Liver (tissue), 9 donors: ENCODE measurements around the gene SEZ6L. TPM values are rescaled to one million over a fixed set of nuclear protein-coding genes. Genes with fewer than 3 reads are reported as not detected.

Experiments used
- DNase-seq: peaks from one replicate; pipeline ENCODE4 v3.0.0-alpha.2; 2017; ENCODE audit warnings: low spot score
- H3K27ac ChIP-seq, 2 donors: one replicate each; pipeline ENCODE4 v1.7.0; 2013; ENCODE audit warnings: inconsistent platforms in 2 of 2, low read length in 2 of 2, control low read depth in 1 of 2, low read depth in 1 of 2, mild to moderate bottlenecking in 1 of 2
- H3K27me3 ChIP-seq, 4 donors: one replicate each; pipeline versions ENCODE4 v1.6.1 to v1.7.0; 2013; ENCODE audit warnings: low read length in 3 of 4, inconsistent platforms in 1 of 4, mild to moderate bottlenecking in 1 of 4, moderate library complexity in 1 of 4; ENCODE audit not compliant: control insufficient read depth in 4 of 4, insufficient read depth in 4 of 4
- H3K36me3 ChIP-seq, 4 donors: one replicate each; pipeline versions ENCODE4 v1.6.1 to v1.7.0; 2013; ENCODE audit warnings: low read length in 3 of 4, mild to moderate bottlenecking in 3 of 4, low read depth in 1 of 4, moderate library complexity in 1 of 4; ENCODE audit not compliant: control insufficient read depth in 4 of 4, insufficient read depth in 3 of 4
- H3K4me1 ChIP-seq, 4 donors: one replicate each; pipeline versions ENCODE4 v1.6.1 to v1.7.0; 2013; ENCODE audit warnings: low read length in 3 of 4, mild to moderate bottlenecking in 3 of 4, moderate library complexity in 1 of 4; ENCODE audit not compliant: control insufficient read depth in 4 of 4, insufficient read depth in 4 of 4
- H3K4me3 ChIP-seq, 3 donors: one replicate each; pipeline versions ENCODE4 v1.6.1 to v1.7.0; 2013; ENCODE audit warnings: low read length in 3 of 3, control low read depth in 1 of 3, low read depth in 1 of 3, mild to moderate bottlenecking in 1 of 3
- H3K9ac ChIP-seq, 2 donors: one replicate each; pipeline ENCODE4 v1.7.0; 2013; ENCODE audit warnings: low read length in 2 of 2, mild to moderate bottlenecking in 2 of 2, moderate library complexity in 2 of 2, control low read depth in 1 of 2, low read depth in 1 of 2
- H3K9me3 ChIP-seq, 4 donors: one replicate each; pipeline versions ENCODE4 v1.6.1 to v1.7.0; 2013; ENCODE audit warnings: low read length in 3 of 4; ENCODE audit not compliant: control insufficient read depth in 4 of 4
- EGR1 ChIP-seq, 2 donors: IDR thresholded peaks; 2 replicates each; pipeline ENCODE4 v1.6.1; 2016 to 2018; ENCODE audit warnings: antibody characterized with exemption in 2 of 2, low read depth in 2 of 2
- FOXA1 ChIP-seq: IDR thresholded peaks from 2 replicates; pipeline ENCODE4 v1.6.1; 2016; ENCODE audit warnings: antibody characterized with exemption
- GABPA ChIP-seq, 2 donors: IDR thresholded peaks in 1 of 2; conservative IDR thresholded peaks in 1 of 2; 2 replicates each; pipeline ENCODE4 v1.6.1; 2016; ENCODE audit warnings: antibody characterized with exemption in 2 of 2, mild to moderate bottlenecking in 1 of 2, moderate library complexity in 1 of 2
- HNF4A ChIP-seq, 2 donors: conservative IDR thresholded peaks; 2 replicates each; pipeline ENCODE4 v1.6.1; 2016; ENCODE audit warnings: antibody characterized with exemption in 2 of 2, mild to moderate bottlenecking in 2 of 2
- HNF4G ChIP-seq: IDR thresholded peaks from 2 replicates; pipeline ENCODE4 v1.6.1; 2016; ENCODE audit warnings: antibody characterized with exemption
- JUND ChIP-seq, 2 donors: IDR thresholded peaks; 2 replicates each; pipeline ENCODE4 v1.6.1; 2016; ENCODE audit warnings: antibody characterized with exemption in 2 of 2
- NR2F2 ChIP-seq: IDR thresholded peaks from 2 replicates; pipeline ENCODE4 v1.6.1; 2016; ENCODE audit warnings: antibody characterized with exemption
- RAD21 ChIP-seq, 2 donors: IDR thresholded peaks; 2 replicates each; pipeline ENCODE4 v1.6.1; 2016; ENCODE audit warnings: antibody characterized with exemption in 2 of 2, mild to moderate bottlenecking in 2 of 2
- RXRA ChIP-seq, 2 donors: IDR thresholded peaks; 2 replicates each; pipeline ENCODE4 v1.6.1; 2017 to 2018; ENCODE audit warnings: antibody characterized with exemption in 2 of 2, mild to moderate bottlenecking in 1 of 2
- SP1 ChIP-seq: IDR thresholded peaks from 2 replicates; pipeline ENCODE4 v1.6.1; 2018; ENCODE audit warnings: antibody characterized with exemption, mild to moderate bottlenecking
- TAF1 ChIP-seq: conservative IDR thresholded peaks from 2 replicates; pipeline ENCODE4 v1.6.1; 2016; ENCODE audit warnings: antibody characterized with exemption, mild to moderate bottlenecking
- YY1 ChIP-seq: IDR thresholded peaks from 2 replicates; pipeline ENCODE4 v1.6.1; 2016; ENCODE audit warnings: antibody characterized with exemption, mild to moderate bottlenecking
- WGBS: extraction: QIAGEN DNeasy Blood & Tissue Kit; methylation state at CpG from one replicate; pipeline ENCODE4 v1.1.7; 2013; 5-methylcytosine and 5-hydroxymethylcytosine counted together
- polyA plus RNA-seq, 2 donors: library from polyadenylated mRNA; stranded (reverse) in 1 of 2; unstranded in 1 of 2; fragments of 200-250 nt in 1 of 2; fragments of >200 nt in 1 of 2; fragmentation: Nextera tagmentation in 1 of 2; extraction: Ambion mirVana in 1 of 2; gene quantifications; one replicate each; pipeline versions ENCODE4 v1.2.1 to v1.2.3, GENCODE V29; 2013 to 2015
- total RNA-seq, 2 donors: library from RNA; depleted of rRNA; stranded (reverse); fragments of >200 nt; gene quantifications; one replicate each; pipeline ENCODE4 v1.2.3, GENCODE V29; 2014
- TF ChIP-seq, protein P1 (sequence below): IDR thresholded peaks from 2 replicates; pipeline ENCODE4 v1.6.1; 2016; ENCODE audit warnings: antibody characterized with exemption, mild to moderate bottlenecking
- TF ChIP-seq, protein P2 (sequence below): IDR thresholded peaks from 2 replicates; pipeline ENCODE4 v1.6.1; 2016; ENCODE audit warnings: antibody characterized with exemption
- TF ChIP-seq, protein P3 (sequence below): IDR thresholded peaks from 2 replicates; pipeline ENCODE4 v1.6.1; 2016; ENCODE audit warnings: antibody characterized with exemption
- TF ChIP-seq, protein P4 (sequence below): fragments of 150-350 bp; IDR thresholded peaks from 2 replicates; pipeline ENCODE4 v1.5.1; 2017; ENCODE audit warnings: improper control_type of control experiment, low read depth, low read length; ENCODE audit not compliant: missing input control
- donor health status: healthy.
- donor health status: healthy.
- donor health status: healthy.
- donor health status: healthy.
- donor health status: healthy.

The SEZ6L gene
- total and polyA plus RNA-seq, 4 donors = under 0.01 to 0.70 (median 0.08) TPM; not detected in 1

DNA sequence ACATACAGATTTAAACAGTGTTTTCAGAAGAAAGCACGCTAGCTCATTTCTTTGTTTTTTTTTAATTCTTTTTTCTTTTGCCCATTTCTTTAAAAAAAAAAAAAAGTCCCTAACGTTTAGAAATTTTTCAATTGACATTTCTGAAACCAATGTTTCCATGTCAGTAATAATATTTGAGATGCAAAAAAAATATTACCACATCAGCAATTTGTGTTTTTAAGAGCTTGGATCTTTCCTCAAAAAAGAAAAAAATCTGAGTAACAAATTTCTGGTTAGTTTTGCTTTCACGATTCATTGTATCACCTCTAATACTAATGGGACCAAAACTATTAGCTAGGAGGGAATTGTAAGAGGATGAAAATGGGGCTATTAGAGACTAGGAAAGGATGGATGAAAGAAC is 219.9 kb downstream of the SEZ6L start:
- WGBS = 71% methylated on average over 3 of the region's 3 CpGs
- Histone ChIP-seq H3K27me3 (peaks cover 0 to 6% (median 1%) of the 10 kb centered on the region in 4 donors), H3K4me1 (no peaks in the 10 kb centered on the region), H3K4me3 (no peak overlapping the region), H3K36me3 (no peaks in the 10 kb centered on the region), H3K27ac (no peak overlapping the region), H3K9ac (no peak overlapping the region), H3K9me3 (no peaks in the 10 kb centered on the region)
- DNase-seq = no peak
- TF ChIP-seq, protein P1, sequence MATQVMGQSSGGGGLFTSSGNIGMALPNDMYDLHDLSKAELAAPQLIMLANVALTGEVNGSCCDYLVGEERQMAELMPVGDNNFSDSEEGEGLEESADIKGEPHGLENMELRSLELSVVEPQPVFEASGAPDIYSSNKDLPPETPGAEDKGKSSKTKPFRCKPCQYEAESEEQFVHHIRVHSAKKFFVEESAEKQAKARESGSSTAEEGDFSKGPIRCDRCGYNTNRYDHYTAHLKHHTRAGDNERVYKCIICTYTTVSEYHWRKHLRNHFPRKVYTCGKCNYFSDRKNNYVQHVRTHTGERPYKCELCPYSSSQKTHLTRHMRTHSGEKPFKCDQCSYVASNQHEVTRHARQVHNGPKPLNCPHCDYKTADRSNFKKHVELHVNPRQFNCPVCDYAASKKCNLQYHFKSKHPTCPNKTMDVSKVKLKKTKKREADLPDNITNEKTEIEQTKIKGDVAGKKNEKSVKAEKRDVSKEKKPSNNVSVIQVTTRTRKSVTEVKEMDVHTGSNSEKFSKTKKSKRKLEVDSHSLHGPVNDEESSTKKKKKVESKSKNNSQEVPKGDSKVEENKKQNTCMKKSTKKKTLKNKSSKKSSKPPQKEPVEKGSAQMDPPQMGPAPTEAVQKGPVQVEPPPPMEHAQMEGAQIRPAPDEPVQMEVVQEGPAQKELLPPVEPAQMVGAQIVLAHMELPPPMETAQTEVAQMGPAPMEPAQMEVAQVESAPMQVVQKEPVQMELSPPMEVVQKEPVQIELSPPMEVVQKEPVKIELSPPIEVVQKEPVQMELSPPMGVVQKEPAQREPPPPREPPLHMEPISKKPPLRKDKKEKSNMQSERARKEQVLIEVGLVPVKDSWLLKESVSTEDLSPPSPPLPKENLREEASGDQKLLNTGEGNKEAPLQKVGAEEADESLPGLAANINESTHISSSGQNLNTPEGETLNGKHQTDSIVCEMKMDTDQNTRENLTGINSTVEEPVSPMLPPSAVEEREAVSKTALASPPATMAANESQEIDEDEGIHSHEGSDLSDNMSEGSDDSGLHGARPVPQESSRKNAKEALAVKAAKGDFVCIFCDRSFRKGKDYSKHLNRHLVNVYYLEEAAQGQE = no peak
- TF ChIP-seq EGR1 (IDR thresholded peaks at IDR 0.05; ENCODE audit: low read depth in 2 of 2) (no peak), JUND (IDR thresholded peaks at IDR 0.05) (no peak), YY1 (no peak), RXRA (IDR thresholded peaks at IDR 0.05) (no peak), NR2F2 (no peak), HNF4A (conservative IDR thresholded peaks at IDR 0.05) (no peak), GABPA (IDR thresholded peaks at IDR 0.05 in 1 of 2, conservative IDR thresholded peaks at IDR 0.05 in 1 of 2) (no peak), FOXA1 (no peak), SP1 (no peak), HNF4G (no peak), TAF1 (no peak), RAD21 (IDR thresholded peaks at IDR 0.05) (no peak)
- TF ChIP-seq, protein P2, sequence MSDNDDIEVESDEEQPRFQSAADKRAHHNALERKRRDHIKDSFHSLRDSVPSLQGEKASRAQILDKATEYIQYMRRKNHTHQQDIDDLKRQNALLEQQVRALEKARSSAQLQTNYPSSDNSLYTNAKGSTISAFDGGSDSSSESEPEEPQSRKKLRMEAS = no peak
- TF ChIP-seq, protein P3, sequence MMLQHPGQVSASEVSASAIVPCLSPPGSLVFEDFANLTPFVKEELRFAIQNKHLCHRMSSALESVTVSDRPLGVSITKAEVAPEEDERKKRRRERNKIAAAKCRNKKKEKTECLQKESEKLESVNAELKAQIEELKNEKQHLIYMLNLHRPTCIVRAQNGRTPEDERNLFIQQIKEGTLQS = no peak
- TF ChIP-seq, protein P4, sequence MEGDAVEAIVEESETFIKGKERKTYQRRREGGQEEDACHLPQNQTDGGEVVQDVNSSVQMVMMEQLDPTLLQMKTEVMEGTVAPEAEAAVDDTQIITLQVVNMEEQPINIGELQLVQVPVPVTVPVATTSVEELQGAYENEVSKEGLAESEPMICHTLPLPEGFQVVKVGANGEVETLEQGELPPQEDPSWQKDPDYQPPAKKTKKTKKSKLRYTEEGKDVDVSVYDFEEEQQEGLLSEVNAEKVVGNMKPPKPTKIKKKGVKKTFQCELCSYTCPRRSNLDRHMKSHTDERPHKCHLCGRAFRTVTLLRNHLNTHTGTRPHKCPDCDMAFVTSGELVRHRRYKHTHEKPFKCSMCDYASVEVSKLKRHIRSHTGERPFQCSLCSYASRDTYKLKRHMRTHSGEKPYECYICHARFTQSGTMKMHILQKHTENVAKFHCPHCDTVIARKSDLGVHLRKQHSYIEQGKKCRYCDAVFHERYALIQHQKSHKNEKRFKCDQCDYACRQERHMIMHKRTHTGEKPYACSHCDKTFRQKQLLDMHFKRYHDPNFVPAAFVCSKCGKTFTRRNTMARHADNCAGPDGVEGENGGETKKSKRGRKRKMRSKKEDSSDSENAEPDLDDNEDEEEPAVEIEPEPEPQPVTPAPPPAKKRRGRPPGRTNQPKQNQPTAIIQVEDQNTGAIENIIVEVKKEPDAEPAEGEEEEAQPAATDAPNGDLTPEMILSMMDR = no peak

DNA sequence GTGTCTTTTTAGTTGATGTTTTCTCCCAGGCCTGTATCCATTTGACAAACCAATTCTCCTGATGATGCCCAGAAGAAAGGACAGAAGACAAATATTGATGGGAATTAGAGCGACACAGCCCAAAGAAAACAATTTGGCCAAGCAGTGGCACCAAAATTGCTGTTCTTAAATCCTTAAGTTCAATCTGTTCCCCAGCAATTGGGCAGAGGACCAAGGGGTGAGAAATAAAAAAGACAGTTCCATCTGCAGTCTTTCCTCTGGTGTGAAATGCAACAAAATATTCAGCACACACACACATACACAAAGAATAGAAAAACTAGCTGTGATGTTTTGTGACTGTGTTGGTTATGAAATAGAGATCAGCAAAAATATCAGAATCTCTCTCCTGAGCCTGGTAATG is 221.8 kb downstream of the SEZ6L start:
- Histone ChIP-seq H3K9me3 (no peaks in the 10 kb centered on the region), H3K27ac (no peak overlapping the region), H3K9ac (no peak overlapping the region), H3K4me1 (no peaks in the 10 kb centered on the region), H3K36me3 (no peaks in the 10 kb centered on the region), H3K4me3 (no peak overlapping the region), H3K27me3 (peaks cover 0 to 6% (median 1%) of the 10 kb centered on the region in 4 donors)
- TF ChIP-seq JUND (IDR thresholded peaks at IDR 0.05) (no peak), HNF4G (no peak), HNF4A (conservative IDR thresholded peaks at IDR 0.05) (no peak), YY1 (no peak), EGR1 (IDR thresholded peaks at IDR 0.05; ENCODE audit: low read depth in 2 of 2) (no peak), NR2F2 (no peak)
- no peak for DNase-seq
- WGBS = 95% methylated on average over 1 of the region's 1 CpG
